ENCODE measurements around the gene DNASE2. TPM values are rescaled to one million over a fixed set of nuclear protein-coding genes. Genes with fewer than 3 reads are reported as not detected.

Gene DNASE2
- total and polyA plus RNA-seq, 11 donors = 11.7 to 41.1 (median 23.3) TPM

DNA sequence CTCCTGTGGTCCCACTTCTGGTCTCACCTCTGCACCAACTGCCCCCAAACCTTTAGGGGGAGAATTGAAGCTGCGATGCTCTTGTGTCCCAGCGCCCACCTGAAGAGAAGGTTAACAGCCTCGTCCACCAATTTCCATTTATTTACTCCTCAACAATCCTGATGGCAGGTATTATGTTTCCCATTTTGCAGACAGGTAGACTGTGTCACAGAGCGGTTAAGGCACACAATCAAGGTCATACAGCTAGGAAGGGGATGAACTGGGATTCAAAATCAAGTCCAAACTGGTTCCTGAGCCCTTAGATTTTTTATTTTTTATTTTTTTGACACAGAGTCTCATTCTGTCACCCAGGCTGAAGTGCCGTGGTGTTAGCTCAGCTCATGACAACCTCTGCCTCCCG lies 6.2 kb downstream of the DNASE2 start:
- DNase-seq = no peak
- H3K36me3 ChIP-seq = peaks cover 0 to 39% (median 21%) of the 10 kb centered on the region in 9 donors
- intact Hi-C loops (cut with DNase I) = no loop called here
- no peak overlapping the region for H3K27ac ChIP-seq
- no peak for TF ChIP-seq POLR2A (IDR thresholded peaks at IDR 0.05)
- TF ChIP-seq, protein P1, sequence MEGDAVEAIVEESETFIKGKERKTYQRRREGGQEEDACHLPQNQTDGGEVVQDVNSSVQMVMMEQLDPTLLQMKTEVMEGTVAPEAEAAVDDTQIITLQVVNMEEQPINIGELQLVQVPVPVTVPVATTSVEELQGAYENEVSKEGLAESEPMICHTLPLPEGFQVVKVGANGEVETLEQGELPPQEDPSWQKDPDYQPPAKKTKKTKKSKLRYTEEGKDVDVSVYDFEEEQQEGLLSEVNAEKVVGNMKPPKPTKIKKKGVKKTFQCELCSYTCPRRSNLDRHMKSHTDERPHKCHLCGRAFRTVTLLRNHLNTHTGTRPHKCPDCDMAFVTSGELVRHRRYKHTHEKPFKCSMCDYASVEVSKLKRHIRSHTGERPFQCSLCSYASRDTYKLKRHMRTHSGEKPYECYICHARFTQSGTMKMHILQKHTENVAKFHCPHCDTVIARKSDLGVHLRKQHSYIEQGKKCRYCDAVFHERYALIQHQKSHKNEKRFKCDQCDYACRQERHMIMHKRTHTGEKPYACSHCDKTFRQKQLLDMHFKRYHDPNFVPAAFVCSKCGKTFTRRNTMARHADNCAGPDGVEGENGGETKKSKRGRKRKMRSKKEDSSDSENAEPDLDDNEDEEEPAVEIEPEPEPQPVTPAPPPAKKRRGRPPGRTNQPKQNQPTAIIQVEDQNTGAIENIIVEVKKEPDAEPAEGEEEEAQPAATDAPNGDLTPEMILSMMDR (IDR thresholded peaks at IDR 0.05) = no peak
- H3K27me3 ChIP-seq = peaks cover 0 to 3% (median 0%) of the 10 kb centered on the region in 9 donors
- H3K4me1 ChIP-seq = peaks cover 0 to 14% (median 3%) of the 10 kb centered on the region in 12 donors
- WGBS, 4 donors = 93 to 96% (median 96%) methylated on average over 6 of the region's 6 CpGs
- H3K4me3 ChIP-seq = no peak overlapping the region
- ATAC-seq = no peak
- no peaks in the 10 kb centered on the region for H3K9me3 ChIP-seq

DNA sequence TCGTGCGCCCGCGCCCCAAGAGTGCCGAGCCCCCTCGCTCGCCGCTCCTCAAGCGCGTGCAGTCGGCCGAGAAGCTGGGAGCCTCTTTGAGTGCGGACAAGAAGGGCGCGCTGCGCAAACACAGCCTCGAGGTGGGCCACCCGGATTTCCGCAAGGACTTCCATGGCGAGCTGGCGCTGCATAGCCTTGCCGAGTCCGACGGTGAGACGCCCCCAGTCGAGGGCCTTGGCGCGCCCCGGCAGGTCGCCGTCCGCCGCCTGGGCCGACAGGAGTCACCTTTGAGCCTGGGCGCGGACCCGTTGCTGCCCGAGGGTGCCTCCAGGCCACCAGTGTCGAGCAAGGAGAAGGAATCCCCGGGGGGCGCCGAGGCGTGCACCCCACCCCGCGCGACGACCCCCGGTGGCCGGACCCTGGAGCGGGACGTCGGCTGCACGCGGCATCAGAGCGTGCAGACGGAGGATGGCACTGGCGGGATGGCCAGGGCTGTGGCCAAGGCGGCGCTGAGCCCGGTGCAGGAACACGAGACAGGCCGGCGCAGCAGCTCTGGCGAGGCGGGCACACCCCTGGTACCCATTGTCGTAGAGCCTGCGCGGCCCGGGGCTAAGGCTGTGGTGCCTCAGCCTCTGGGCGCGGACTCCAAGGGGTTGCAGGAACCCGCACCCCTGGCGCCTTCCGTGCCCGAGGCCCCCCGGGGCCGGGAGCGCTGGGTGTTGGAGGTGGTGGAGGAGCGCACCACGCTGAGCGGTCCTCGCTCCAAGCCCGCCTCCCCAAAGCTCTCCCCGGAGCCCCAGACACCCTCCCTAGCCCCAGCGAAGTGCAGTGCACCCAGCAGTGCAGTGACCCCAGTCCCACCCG lies 7.1 kb downstream of the DNASE2 start:
- H3K27ac ChIP-seq = no peak overlapping the region
- H3K4me3 ChIP-seq = peak overlapping the region in 2 of 12 donors; percentile 32 to 44
- WGBS, 4 donors = 67 to 87% (median 77%) methylated on average over 61 to 86 of the region's 86 CpGs
- H3K9me3 ChIP-seq = no peaks in the 10 kb centered on the region
- intact Hi-C loops (cut with DNase I) = no loop called here
- peaks cover 0 to 39% (median 21%) of the 10 kb centered on the region in 9 donors for H3K36me3 ChIP-seq
- TF ChIP-seq, protein P1 (IDR thresholded peaks at IDR 0.05) = no peak
- ATAC-seq (peak in 1 of 4 donors; percentile 4), DNase-seq (no peak)
- H3K27me3 ChIP-seq = peaks cover 0 to 3% (median 0%) of the 10 kb centered on the region in 9 donors
- H3K4me1 ChIP-seq = peaks cover 0 to 14% (median 3%) of the 10 kb centered on the region in 12 donors

DNA sequence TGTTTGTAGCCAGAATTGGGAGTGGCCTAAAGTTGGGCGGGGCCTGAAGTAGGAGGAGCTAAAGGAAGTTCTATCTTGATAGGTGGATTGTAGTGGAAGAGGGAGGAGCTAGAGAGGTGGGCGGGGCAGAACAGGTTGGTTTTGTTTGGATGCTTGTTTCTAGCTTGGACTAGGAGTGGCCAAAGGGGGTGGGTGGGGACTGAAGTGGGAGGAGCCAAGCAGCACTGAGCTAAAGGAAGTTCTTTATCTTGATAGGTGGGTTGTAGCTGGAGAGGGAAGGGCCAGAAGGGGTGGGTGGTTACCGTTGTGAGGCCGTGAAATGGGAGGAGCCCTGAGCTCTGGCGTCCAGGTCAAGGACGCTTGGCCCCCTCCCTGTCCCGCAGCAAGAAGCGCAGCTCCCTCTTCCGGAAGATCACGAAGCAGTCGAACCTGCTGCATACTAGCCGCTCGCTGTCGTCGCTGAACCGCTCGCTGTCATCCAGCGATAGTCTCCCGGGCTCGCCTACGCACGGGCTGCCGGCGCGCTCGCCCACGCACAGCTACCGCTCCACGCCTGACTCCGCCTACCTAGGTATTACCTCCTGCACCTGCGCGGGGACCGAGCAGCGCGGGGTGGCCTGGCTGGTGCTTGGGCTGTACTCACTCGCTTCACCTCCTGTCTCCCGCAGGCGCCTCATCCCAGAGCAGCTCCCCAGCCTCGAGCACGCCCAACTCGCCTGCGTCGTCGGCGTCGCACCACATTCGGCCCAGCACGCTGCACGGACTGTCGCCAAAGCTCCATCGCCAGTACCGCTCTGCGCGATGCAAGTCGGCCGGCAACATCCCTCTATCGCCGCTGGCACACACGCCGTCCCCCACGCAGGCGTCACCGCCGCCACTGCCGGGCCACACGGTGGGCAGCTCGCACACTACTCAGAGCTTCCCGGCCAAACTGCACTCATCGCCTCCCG lies 8.0 kb downstream of the DNASE2 start:
- Histone ChIP-seq H3K4me1 (peaks cover 0 to 14% (median 3%) of the 10 kb centered on the region in 12 donors), H3K27me3 (peaks cover 0 to 9% (median 0%) of the 10 kb centered on the region in 9 donors), H3K4me3 (peak overlapping the region in 9 of 12 donors; percentile 22 to 44 (median 32)), H3K27ac (no peak overlapping the region), H3K9me3 (no peaks in the 10 kb centered on the region), H3K36me3 (peaks cover 0 to 33% (median 16%) of the 10 kb centered on the region in 9 donors)
- ATAC-seq (peak; percentile 46 to 80 (median 74)), DNase-seq (peak in 3 of 5 donors; percentile 46 to 67 (median 67))
- no peak for TF ChIP-seq POLR2A (IDR thresholded peaks at IDR 0.05)
- TF ChIP-seq, protein P1 (IDR thresholded peaks at IDR 0.05) = no peak
- WGBS, 4 donors = 28 to 49% (median 33%) methylated on average over 69 to 70 of the region's 70 CpGs
- intact Hi-C loops (cut with DNase I) = no loop called here

Measured in heart left ventricle (tissue), 16 donors.